Lower lobe of right lung (tissue), 2 donors: Measurements from ENCODE around the gene PCBP4. TPM values are rescaled to one million over a fixed set of nuclear protein-coding genes. Genes with fewer than 3 reads are reported as not detected.
A peak's percentile ranks its signal among the peaks of the same experiment; 100 is the strongest.

ENCODE experiments used
- ATAC-seq, 2 donors: fragments of 200-7000 bp; cut with Tn5 transposase; one replicate each; pipeline ENCODE4 v1.9.1; 2020 to 2022; ENCODE audit warnings: mild to moderate bottlenecking in 2 of 2, moderate library complexity in 2 of 2
- DNase-seq: peaks from one replicate; pipeline ENCODE4 v3.0.0-alpha.2; 2020
- H3K27ac ChIP-seq: fragments of 200-600 bp; one replicate; pipeline ENCODE4 v1.8.0; 2022
- H3K27me3 ChIP-seq: fragments of 200-600 bp; one replicate; pipeline ENCODE4 v1.8.0; 2022; ENCODE audit warnings: low read depth
- H3K36me3 ChIP-seq: fragments of 200-600 bp; one replicate; pipeline ENCODE4 v1.8.0; 2022; ENCODE audit warnings: mild to moderate bottlenecking
- H3K4me1 ChIP-seq: fragments of 200-600 bp; one replicate; pipeline ENCODE4 v1.8.0; 2022
- H3K4me3 ChIP-seq: fragments of 200-600 bp; one replicate; pipeline ENCODE4 v1.8.0; 2022; ENCODE audit warnings: mild to moderate bottlenecking
- H3K9me3 ChIP-seq: fragments of 200-600 bp; one replicate; pipeline ENCODE4 v1.8.0; 2022
- CTCF ChIP-seq: fragments of 200-600 bp; IDR thresholded peaks from one replicate; pipeline ENCODE4 v1.8.0; 2022; ENCODE audit warnings: antibody characterized with exemption, mild to moderate bottlenecking
- intact Hi-C: fragments of 100-400 bp; cut with DNase I; formaldehyde crosslinking; loops from one replicate; pipeline ENCODE4 v1.11.0; 2022
- long read RNA-seq: library from polyadenylated mRNA; unstranded; transcript quantifications from one replicate; pipeline ENCODE4 v2.0.0, GENCODE V29; 2021
- total RNA-seq: library from RNA; stranded (reverse); fragmentation: NEBNext Ultra II Directional; extraction: Animal tissue kit (Norgen Biotek cat#: 25700); gene quantifications from one replicate; pipeline ENCODE4 v1.2.1, GENCODE V29; 2021
- donor health status: DM: no; HTN: yes; CAD: no; lungs with severe emphysema.

Gene PCBP4
- 24.6 TPM for total RNA-seq
- long read RNA-seq, transcript PCBP4-202 (13 exons, 2,015 nt), result major isoform, 13 of 56 reads
- long read RNA-seq, partial matches to known transcripts, result 1 of 56 reads
- long read RNA-seq, other reads (novel, unspliced or antisense), result 39 of 56 reads

- H3K36me3 ChIP-seq, result no peaks in the 10 kb centered on the region
- peak within 1 kb of the TSS; percentile 84 for H3K27ac ChIP-seq
- H3K4me3 ChIP-seq, result peak within 1 kb of the TSS; percentile 68
- intact Hi-C loops, result no loop called here
- H3K27me3 ChIP-seq, result no peaks in the 10 kb centered on the region
- DNase-seq, result peak; percentile 74
- peak; percentile 67 to 76 for ATAC-seq
- no peak for TF ChIP-seq CTCF
- no peaks in the 10 kb centered on the region for H3K9me3 ChIP-seq
- peaks cover 32% of the 10 kb centered on the region for H3K4me1 ChIP-seq
These were observed at the start of gene PCBP4 for GRCh38 chr3:51967384-51968169. TSS of gene PCBP4 (minus strand) at chr3:51967454. CDS start at chr3:51961240, 6,214 bp downstream.

- intact Hi-C loops, result loop anchor here (10.0 kb wide), 1 partner anchor 109 kb away; no protein-coding TSS in a partner anchor
- no peak overlapping the region for H3K4me3 ChIP-seq
- H3K36me3 ChIP-seq, result no peaks in the 10 kb centered on the region
- no peak overlapping the region for H3K27ac ChIP-seq
- H3K9me3 ChIP-seq, result no peaks in the 10 kb centered on the region
- no peak for TF ChIP-seq CTCF
- peaks cover 12% of the 10 kb centered on the region for H3K4me1 ChIP-seq
- DNase-seq, result no peak
- H3K27me3 ChIP-seq, result no peaks in the 10 kb centered on the region
- no peak for ATAC-seq
These were observed 48.4 kb upstream of the PCBP4 start for GRCh38 chr3:52015438-52016228.

- DNase-seq, result no peak
- H3K4me3 ChIP-seq, result no peak overlapping the region
- peak; percentile 28 for TF ChIP-seq CTCF
- no peaks in the 10 kb centered on the region for H3K27me3 ChIP-seq
- intact Hi-C loops, result loop anchor here (10.0 kb wide), 1 partner anchor 110 kb away; no protein-coding TSS in a partner anchor
- no peak for ATAC-seq
- H3K9me3 ChIP-seq, result no peaks in the 10 kb centered on the region
- H3K36me3 ChIP-seq, result no peaks in the 10 kb centered on the region
- H3K4me1 ChIP-seq, result peaks cover 12% of the 10 kb centered on the region
- no peak overlapping the region for H3K27ac ChIP-seq
These were observed 47.4 kb upstream of the PCBP4 start for GRCh38 chr3:52014613-52015012.

- TF ChIP-seq CTCF, result no peak
- Histone ChIP-seq H3K9me3 (no peaks in the 10 kb centered on the region), H3K4me1 (peaks cover 12% of the 10 kb centered on the region), H3K4me3 (no peak overlapping the region), H3K36me3 (no peaks in the 10 kb centered on the region), H3K27me3 (no peaks in the 10 kb centered on the region), H3K27ac (no peak overlapping the region)
- DNase-seq, result no peak
- no peak for ATAC-seq
- intact Hi-C loops, result loop anchor here (10.0 kb wide), 1 partner anchor 111 kb away; no protein-coding TSS in a partner anchor
These were observed 46.7 kb upstream of the PCBP4 start for GRCh38 chr3:52013802-52014598.

GRCh38 chr3:52012699-52013098 is 45.4 kb upstream of the PCBP4 start:
- Histone ChIP-seq H3K4me3 (no peak overlapping the region), H3K4me1 (peaks cover 12% of the 10 kb centered on the region), H3K27me3 (no peaks in the 10 kb centered on the region), H3K9me3 (no peaks in the 10 kb centered on the region), H3K36me3 (no peaks in the 10 kb centered on the region), H3K27ac (peak overlapping the region; percentile 58)
- intact Hi-C loops, result loop anchor here (10.0 kb wide), 1 partner anchor 112 kb away; no protein-coding TSS in a partner anchor
- peak; percentile 7 to 22 for ATAC-seq
- no peak for DNase-seq
- TF ChIP-seq CTCF, result no peak
